ENCODE data around the gene PPP1R12A.

Gene PPP1R12A

DNA sequence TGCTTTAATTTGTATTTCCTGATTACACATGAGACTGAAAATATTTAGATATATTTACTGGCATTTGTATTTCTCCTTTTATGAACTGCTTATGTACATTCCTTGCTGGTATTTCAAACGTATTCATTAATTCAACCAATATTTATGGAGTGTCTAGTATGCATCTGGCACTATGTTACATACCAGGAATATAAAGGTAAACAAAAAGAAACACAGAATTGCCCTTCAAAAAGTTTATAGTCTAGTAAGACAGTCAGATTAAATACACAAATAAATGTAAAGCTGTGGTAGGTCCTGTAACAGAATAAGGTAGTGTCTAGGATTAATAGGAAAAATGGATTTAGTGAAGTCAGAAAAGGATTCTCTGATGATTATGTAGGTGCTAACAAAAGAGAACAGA is 87.5 kb downstream of the PPP1R12A start:
- TF ChIP-seq, protein P1, sequence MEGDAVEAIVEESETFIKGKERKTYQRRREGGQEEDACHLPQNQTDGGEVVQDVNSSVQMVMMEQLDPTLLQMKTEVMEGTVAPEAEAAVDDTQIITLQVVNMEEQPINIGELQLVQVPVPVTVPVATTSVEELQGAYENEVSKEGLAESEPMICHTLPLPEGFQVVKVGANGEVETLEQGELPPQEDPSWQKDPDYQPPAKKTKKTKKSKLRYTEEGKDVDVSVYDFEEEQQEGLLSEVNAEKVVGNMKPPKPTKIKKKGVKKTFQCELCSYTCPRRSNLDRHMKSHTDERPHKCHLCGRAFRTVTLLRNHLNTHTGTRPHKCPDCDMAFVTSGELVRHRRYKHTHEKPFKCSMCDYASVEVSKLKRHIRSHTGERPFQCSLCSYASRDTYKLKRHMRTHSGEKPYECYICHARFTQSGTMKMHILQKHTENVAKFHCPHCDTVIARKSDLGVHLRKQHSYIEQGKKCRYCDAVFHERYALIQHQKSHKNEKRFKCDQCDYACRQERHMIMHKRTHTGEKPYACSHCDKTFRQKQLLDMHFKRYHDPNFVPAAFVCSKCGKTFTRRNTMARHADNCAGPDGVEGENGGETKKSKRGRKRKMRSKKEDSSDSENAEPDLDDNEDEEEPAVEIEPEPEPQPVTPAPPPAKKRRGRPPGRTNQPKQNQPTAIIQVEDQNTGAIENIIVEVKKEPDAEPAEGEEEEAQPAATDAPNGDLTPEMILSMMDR (IDR thresholded peaks at IDR 0.05) = no peak
- no peak overlapping the region for H3K27ac ChIP-seq
- no peak overlapping the region for H3K4me3 ChIP-seq
- no peak for DNase-seq (ENCODE audit: low spot score)

DNA sequence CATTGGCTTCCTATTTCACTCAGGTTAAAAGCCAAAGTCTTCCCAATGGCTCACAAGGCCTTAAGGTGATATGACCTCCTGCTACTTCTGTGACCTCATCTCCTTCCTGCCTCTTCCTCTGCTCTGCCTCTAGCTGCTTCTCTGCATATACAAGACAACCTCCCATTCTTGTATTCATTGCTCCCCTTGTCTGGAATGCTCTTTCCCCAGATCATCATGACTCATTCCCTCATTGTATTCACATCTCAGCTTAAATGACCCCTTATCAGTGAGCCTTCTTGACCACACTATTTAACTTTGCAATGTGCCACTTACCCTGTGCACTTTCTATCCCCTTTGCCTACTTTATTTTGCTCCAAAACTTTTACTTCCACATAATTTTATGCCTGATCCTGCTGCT is 90.2 kb downstream of the PPP1R12A start:
- TF ChIP-seq, protein P1 (IDR thresholded peaks at IDR 0.05) = no peak
- no peak for DNase-seq (ENCODE audit: low spot score)
- H3K4me3 ChIP-seq = no peak overlapping the region
- no peak overlapping the region for H3K27ac ChIP-seq

- TF ChIP-seq, protein P1 (IDR thresholded peaks at IDR 0.05) = no peak
Observed at GRCh38 chr12:79843978-79844377, 90.9 kb downstream of the PPP1R12A start.

DNA sequence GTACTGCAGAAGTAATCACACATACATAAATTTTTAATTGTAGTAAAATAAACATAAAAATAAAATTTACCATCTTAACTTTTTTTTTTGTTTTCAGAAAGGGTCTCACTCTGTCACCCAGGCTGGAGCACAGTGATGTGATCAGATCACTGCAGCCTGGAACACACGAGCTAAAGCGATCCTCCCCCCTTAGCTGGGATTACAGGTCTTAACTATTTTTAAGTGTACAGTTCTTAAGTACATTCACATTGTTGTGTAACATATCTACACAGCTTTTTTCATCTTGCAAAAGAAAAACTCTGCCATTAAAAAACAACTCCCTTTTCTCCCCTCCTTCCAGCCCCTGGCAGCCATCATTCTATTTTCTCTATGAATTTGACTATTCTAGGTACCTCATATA is 92.3 kb downstream of the PPP1R12A start:
- no peak overlapping the region for H3K4me3 ChIP-seq
- TF ChIP-seq, protein P1 (IDR thresholded peaks at IDR 0.05) = no peak
- no peak overlapping the region for H3K27ac ChIP-seq
- no peak for DNase-seq (ENCODE audit: low spot score)

More at GRCh38 chr12:79843978-79844377, 90.9 kb downstream of the PPP1R12A start:
- DNase-seq (ENCODE audit: low spot score) = no peak
- no peak overlapping the region for H3K27ac ChIP-seq
- no peak overlapping the region for H3K4me3 ChIP-seq

DNA sequence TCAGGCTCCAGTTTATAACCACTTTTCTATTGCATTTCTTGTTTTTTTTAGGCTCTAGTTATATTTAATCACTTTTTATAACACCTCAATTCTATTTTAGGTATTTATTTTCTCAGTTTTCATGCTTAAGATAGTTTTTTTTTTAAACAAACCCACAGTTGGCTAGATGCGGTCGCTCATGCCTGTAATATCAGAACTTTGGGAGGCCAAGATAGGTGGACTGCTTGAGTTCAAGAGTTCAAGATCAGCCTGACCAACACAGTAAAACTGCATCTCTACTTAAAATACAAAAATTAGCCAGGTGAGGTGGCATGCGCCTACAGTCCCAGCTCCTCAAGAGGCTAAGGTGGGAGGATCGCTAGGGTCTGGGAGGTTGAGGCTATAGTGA is 93.0 kb downstream of the PPP1R12A start:
- no peak overlapping the region for H3K4me3 ChIP-seq
- TF ChIP-seq, protein P1 (IDR thresholded peaks at IDR 0.05) = no peak
- no peak for DNase-seq (ENCODE audit: low spot score)
- no peak overlapping the region for H3K27ac ChIP-seq

- DNase-seq (ENCODE audit: low spot score) = no peak
- no peak overlapping the region for H3K4me3 ChIP-seq
- H3K27ac ChIP-seq = no peak overlapping the region
- TF ChIP-seq, protein P1 (IDR thresholded peaks at IDR 0.05) = no peak
Observed at GRCh38 chr12:79841248-79841877, 93.5 kb downstream of the PPP1R12A start.

DNA sequence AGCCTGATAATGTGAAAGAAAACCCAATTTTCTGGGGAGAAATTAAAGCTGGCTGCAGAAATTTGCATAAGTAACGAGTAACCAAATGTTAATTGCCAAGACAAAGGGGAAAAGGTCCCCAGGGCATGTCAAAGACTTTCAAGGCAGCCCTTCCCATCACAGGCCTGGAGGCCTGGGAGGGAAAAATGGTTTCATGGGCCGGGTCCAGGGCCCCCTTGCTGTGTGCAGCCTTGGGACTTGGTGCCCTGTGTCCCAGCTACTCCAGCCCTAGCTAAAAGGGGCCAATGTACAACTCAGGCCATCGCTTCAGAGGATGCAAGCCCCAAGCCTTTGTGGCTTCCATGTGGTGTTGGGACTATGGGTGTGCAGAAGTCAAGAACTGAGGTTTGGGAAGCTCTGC is 96.5 kb downstream of the PPP1R12A start:
- Histone ChIP-seq H3K4me3 (no peak overlapping the region), H3K27ac (no peak overlapping the region)
- DNase-seq (ENCODE audit: low spot score) = no peak
- TF ChIP-seq, protein P1 (IDR thresholded peaks at IDR 0.05) = no peak
